HepG2 (cell line): Measurements from ENCODE around the gene PLPPR3. TPM values are rescaled to one million over a fixed set of nuclear protein-coding genes. Genes with fewer than 3 reads are reported as not detected.

Experiments
- BCLAF1 ChIP-seq: fragments of 450-650 bp; IDR thresholded peaks from 2 replicates; pipeline ENCODE4 v1.6.1; 2017; ENCODE audit warnings: mild to moderate bottlenecking
- HNF1A ChIP-seq, 2 experiments: sonication (generic) in 1 of 2; formaldehyde crosslinking in 1 of 2; IDR thresholded peaks; 2 replicates each; pipeline versions ENCODE4 v1.4.0 to v1.6.1; 2016 to 2020; ENCODE audit warnings: borderline replicate concordance in 1 of 2, low read depth in 1 of 2, mild to moderate bottlenecking in 1 of 2, missing genetic modification reagents in 1 of 2
- MAFG ChIP-seq: sonication (generic); formaldehyde crosslinking; IDR thresholded peaks from 2 replicates; pipeline ENCODE4 v1.5.1; 2020; ENCODE audit warnings: mild to moderate bottlenecking, missing genetic modification reagents
- NFYB ChIP-seq: sonication (generic); formaldehyde crosslinking; IDR thresholded peaks from 2 replicates; pipeline ENCODE4 v1.4.0; 2020; ENCODE audit warnings: missing genetic modification reagents
- PAF1 ChIP-seq: IDR thresholded peaks from 2 replicates; pipeline ENCODE4 v1.6.1; 2016; ENCODE audit warnings: missing genetic modification reagents, missing compliant biosample characterization
- REST ChIP-seq, 2 experiments: IDR thresholded peaks; 2 replicates each; pipeline ENCODE4 v1.6.1; 2011 to 2012; ENCODE audit warnings: low read length in 2 of 2, borderline replicate concordance in 1 of 2, low read depth in 1 of 2, mild to moderate bottlenecking in 1 of 2, moderate library complexity in 1 of 2
- SP140L ChIP-seq: sonication (generic); formaldehyde crosslinking; IDR thresholded peaks from 2 replicates; pipeline ENCODE4 v1.4.0; 2020; ENCODE audit warnings: missing genetic modification reagents, borderline replicate concordance
- ZFP91 ChIP-seq: sonication (generic); formaldehyde crosslinking; IDR thresholded peaks from 2 replicates; pipeline ENCODE4 v1.9.0; 2022; ENCODE audit warnings: missing genetic modification reagents, mild to moderate bottlenecking, borderline replicate concordance
- ZIK1 ChIP-seq: sonication (generic); formaldehyde crosslinking; IDR thresholded peaks from 2 replicates; pipeline ENCODE4 v1.5.0; 2020; ENCODE audit warnings: mild to moderate bottlenecking, low read depth, missing genetic modification reagents, borderline replicate concordance
- ZNF513 ChIP-seq: sonication (generic); formaldehyde crosslinking; conservative IDR thresholded peaks from 2 replicates; pipeline ENCODE4 v1.5.0; 2020; ENCODE audit warnings: missing genetic modification reagents
- ZNF792 ChIP-seq: IDR thresholded peaks from 2 replicates; pipeline ENCODE4 v1.6.1; 2016
- polyA plus RNA-seq, 8 experiments: library from polyadenylated mRNA; depleted of rRNA in 3 of 8; stranded (reverse) in 7 of 8; unstranded in 1 of 8; fragments of >200 nt; fragmentation: Illumina TruSeq in 4 of 8; extraction: Trizol in 4 of 8; gene quantifications; 2 replicates each; pipeline versions ENCODE4 v1.2.1 to v1.2.3, GENCODE V29; 2011 to 2016; ENCODE audit warnings: low read depth in 4 of 8, missing spikeins in 1 of 8, mixed read lengths in 1 of 8; ENCODE audit not compliant: insufficient read depth in 1 of 8
- total RNA-seq, 5 experiments: library from RNA; depleted of rRNA; stranded (reverse); fragments of >200 nt; fragmentation: Illumina TruSeq; extraction: Trizol; gene quantifications; 2 replicates each; pipeline ENCODE4 v1.2.3, GENCODE V29; 2016; ENCODE audit warnings: low read depth in 1 of 5

The PLPPR3 gene
- total and polyA plus RNA-seq, 2 of the 13 experiments (the other 11 are each of a cell fraction or from before 2014, with no cell fraction given), result 0.07 to 0.16 TPM

- TF ChIP-seq HNF1A (IDR thresholded peaks at IDR 0.05; ENCODE audit: low read depth) (no peak), HNF1A (CRISPR knock-in tag; IDR thresholded peaks at IDR 0.05; ENCODE audit: borderline replicate concordance) (no peak), ZFP91 (no peak; the same call in 1 of the 2 replicates), PAF1 (CRISPR knock-in tag) (no peak), ZNF792 (CRISPR knock-in tag) (no peak), ZIK1 (CRISPR knock-in tag) (0 out of 2 replicates have a peak, but pooled peaks have one; percentile 38), ZNF513 (CRISPR knock-in tag) (no peak), REST (IDR thresholded peaks at IDR 0.05; ENCODE audit: borderline replicate concordance in 1 of 2, low read depth in 1 of 2, low read length in 2 of 2) (no peak), SP140L (CRISPR knock-in tag) (no peak), NFYB (CRISPR knock-in tag) (no peak), MAFG (CRISPR knock-in tag) (no peak), BCLAF1 (no peak)
Observed at GRCh38 chr19:800360-801029, 21.3 kb downstream of the PLPPR3 start (continued).
